Activated CD4-positive, alpha-beta T cell treated with anti-CD3 and anti-CD28 coated beads for 4 hours (primary cell): Measurements from ENCODE around the gene ERMAP.
A peak's percentile ranks its signal among the peaks of the same experiment; 100 is the strongest.
"Not testable (repeated sequence)": the region's sequence is repeated elsewhere in the genome, so short reads cannot be mapped to it uniquely, and the experiment has no call there.

Source experiments
- DNase-seq, 2 donors: peaks; one replicate each; pipeline ENCODE4 v3.0.0-alpha.2; 2020

ERMAP gene

DNA sequence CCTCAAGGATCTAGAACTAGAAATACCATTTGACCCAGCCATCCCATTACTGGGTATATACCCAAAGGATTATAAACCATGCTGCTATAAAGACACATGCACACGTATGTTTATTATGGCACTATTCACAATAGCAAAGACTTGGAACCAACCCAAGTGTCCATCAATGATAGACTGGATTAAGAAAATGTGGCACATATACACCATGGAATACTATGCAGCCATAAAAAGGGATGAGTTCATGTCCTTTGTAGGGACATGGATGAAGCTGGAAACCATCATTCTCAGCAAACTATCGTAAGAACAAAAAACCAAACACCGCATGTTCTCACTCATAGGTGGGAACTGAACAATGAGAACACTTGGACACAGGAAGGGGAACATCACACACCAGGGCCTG is 2.1 kb upstream of the ERMAP start:
- DNase-seq, result not testable (repeated sequence)

DNA sequence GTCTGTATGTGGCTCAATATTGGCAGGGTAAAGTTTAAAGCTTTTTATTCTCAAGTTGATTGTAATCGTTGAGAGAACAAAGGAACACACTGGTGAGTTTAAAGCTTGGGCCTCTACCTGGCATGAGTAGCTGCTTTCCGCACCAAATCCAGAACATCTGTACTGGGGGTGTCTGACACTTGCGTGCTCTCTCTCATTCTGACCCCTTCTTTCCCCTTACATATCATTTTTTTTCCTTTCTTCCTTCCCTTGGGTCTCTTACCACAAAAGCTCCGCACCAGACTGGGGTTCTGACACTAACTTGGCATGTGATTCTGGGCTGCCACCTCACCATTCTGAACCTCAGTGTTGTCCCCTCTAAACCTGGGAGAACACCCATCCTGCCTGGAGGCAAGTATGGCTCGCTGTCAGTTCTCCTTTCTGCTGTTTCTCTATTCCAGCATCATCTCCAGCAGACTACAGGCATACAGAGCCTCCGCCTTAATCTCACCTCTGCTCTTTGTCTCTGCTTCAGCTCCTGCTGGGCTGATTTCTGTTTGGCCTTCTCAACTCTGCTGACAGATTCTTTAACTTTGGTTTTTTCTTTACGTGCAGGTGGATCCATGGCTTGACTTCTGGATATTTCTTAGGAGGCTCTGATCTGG is 859 bp upstream of the ERMAP start:
- peak in 1 of 2 donors; percentile 5 for DNase-seq

DNA sequence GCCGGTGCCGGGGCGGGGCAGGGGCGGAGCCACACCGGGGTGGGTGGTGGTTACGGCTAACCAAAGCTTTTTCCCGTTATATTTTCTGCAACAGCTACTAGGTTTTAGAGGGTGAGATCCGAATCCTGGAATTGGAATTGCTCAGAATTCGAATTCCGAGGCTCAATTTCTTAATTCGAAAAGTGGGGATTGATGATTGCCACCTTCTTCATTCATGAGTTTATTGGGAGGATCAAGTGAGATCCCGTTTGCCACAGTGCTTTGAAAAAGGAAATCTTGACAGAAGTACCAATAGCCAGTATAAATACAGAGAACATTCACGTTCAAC is 482 bp downstream of the ERMAP start:
- no peak for DNase-seq

GRCh38 chr1:42817976-42818375 is 1.1 kb downstream of the ERMAP start:
- DNase-seq, result no peak

DNA sequence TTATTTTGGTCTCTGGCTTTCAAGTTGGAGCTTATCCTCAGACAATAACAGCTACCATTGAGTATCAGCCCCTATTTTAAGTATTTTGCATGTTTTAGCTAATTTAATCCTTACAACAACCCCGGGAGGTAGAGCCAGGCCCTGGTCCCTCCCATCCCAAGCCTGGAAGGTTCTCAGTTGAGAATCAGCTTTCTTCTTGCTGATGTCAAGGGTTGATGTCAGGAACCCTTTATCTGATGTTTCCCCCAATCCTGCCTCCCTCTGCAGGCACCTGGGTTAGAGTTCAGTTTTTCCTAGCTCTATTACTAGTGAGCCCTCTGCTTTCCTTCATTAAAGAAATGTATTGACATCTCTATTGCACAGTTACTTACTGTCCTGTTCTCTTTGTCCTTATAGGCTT is 3.9 kb downstream of the ERMAP start:
- no peak for DNase-seq

DNA sequence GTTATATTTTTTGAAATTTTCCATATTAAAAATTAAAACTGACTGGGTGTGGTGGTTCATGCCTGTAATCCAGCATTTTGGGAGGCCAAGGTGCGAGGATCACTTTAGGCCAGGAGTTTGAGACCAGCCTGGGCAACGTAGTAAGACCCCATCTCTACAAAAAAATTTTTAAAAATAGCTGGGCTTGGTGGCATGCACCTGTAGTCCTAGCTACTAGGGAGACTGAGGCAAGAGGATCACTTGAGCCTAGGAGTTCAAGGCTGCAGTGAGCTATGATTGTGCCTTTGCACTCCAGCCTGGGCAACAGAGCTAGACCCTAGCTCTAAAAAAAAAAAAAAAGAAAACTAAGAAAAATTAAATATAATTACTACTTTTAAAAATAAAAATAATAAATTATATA is 4.8 kb downstream of the ERMAP start:
- no peak for DNase-seq

GRCh38 chr1:42822800-42823392 is 6.0 kb downstream of the ERMAP start:
- DNase-seq, result no peak

GRCh38 chr1:42824481-42825035 is 7.6 kb downstream of the ERMAP start:
- DNase-seq, result no peak

GRCh38 chr1:42825036-42825851 is 8.3 kb downstream of the ERMAP start:
- DNase-seq, result no peak

DNA sequence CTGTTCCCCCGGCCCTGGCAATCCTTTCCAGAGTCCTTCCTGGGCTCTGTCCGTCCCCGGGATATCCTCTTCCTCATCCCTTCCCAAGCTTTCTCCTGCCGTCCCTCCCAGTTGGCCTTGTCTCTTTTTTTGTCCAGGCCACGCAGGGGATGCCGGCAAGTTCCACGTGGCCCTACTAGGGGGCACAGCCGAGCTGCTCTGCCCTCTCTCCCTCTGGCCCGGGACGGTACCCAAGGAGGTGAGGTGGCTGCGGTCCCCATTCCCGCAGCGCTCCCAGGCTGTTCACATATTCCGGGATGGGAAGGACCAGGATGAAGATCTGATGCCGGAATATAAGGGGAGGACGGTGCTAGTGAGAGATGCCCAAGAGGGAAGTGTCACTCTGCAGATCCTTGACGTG is 13.7 kb downstream of the ERMAP start:
- no peak for DNase-seq

DNA sequence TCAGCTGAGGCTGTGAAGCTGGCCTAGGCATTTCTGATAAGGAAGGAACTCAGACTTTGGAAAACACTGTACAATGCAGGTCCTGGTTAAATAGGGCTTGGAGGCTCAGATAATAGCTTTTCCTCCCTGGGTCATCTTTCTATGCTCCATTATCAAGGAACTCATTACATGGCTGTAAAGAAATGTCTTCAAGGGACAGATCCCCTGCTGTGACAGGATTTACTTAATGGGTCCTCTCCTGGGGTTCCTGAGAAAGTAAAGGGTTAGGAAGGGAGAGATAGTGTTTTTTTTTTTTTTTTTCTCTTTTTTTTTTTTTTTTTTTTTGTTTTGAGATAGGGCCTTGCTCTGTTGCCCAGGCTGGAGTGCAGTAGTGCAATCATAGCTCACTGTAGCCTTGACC is 14.4 kb downstream of the ERMAP start:
- no peak for DNase-seq

DNA sequence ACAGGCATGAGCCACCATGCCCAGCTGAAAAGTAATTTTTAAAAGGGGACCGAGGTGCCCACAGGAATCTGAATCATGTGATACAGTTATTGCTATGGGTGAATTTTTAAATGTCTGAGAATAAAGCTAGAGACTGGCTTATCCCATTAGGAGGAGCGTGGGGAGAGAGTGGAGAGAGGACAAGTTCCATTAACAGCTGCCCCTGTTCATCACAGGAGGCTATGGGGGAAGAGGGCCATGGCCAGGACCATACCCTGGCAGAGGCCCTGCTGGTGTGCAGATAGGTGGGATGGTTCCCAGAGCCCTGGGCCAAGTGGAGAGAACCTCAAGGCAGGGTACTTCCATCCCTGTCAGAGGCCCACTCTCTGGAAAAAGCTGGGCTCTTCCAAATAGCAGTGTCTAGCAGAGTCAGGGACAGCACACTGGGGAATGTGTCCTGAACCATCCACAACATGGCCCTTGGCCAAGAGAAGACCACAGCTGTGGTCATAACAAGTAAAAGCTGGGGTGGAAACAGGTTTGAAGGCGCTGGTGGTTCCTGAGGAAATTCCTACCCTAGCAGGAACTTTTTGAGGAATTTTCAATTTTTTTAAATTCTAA is 15.8 kb downstream of the ERMAP start:
- no peak for DNase-seq

DNA sequence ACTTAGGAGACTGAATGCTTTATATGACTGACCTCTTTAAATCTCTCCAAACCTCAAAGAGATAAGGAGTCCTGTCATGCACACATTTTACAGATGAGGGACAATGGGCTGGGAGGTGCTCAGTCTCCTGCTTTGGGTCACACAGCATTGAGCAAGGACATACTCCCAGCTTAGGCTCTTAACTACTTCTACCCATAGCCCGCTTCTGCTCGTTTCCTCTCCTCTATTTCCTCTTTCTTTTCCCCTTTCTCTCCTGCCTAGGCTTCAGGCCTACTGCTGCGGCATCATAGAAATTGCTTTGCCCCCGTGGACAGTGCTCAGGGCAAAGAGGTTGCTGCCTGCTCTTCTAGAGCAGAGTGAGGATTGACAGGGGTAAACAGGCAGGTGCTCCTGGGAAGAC is 17.1 kb downstream of the ERMAP start:
- DNase-seq, result no peak

- DNase-seq, result no peak
Measured at GRCh38 chr1:42834803-42835202, 17.9 kb downstream of the ERMAP start.

DNA sequence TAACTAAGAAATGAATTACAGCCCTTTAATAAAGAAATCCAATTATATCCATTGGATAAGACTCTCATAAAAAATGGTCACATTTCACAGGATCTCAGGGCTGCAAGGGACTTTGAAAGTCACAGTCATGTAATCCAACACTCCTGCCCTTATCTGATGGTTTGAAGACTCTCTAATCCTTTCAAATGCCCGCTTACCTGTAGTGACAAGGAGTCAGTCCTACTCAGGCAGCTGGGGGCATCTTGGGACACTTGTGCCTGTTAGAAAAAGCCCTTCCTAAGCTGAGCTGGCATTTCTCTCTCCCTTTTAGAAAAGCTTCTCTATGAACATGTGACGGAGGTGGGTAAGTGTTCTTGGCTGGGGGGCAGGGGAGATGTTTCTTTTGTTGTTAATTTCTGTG is 18.5 kb downstream of the ERMAP start:
- no peak for DNase-seq

- DNase-seq, result no peak
Measured at GRCh38 chr1:42837709-42838108, 20.8 kb downstream of the ERMAP start.

DNA sequence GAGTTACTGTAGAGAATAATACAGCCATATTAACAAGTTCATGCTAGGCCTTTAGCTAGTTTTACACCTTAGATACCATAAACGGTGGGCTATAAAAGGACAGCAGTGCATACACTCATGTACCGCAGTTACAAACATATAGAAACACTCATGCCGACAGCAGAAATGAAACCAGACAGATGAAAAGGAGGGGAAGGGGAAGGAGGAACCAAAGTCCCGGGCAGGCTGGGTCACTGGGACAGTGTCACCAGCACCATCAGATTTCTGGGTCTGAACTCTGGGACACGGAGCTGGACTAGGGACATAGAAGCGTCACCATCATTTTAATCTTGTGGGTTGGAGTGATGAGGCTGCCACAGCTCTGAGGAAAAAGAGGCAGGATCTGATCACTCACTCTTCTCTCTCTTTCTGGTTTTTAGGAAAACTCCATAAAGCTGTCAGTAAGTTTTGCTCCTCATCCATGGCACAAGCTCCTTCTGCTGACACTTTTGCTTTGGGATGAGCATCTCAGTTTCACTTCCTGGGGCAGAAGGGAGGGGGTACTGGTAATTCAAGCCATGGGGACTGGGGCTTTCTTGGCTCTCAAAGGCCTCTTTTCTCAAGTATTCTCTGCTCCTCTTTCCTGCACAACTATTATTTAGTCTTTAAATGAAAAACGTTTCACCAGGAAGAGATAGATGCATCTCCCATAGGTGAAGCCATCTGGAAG is 21.7 kb downstream of the ERMAP start:
- DNase-seq, result no peak

GRCh38 chr1:42841010-42841409 is 24.1 kb downstream of the ERMAP start:
- DNase-seq, result no peak

GRCh38 chr1:42841440-42842147 is 24.7 kb downstream of the ERMAP start:
- DNase-seq, result no peak

GRCh38 chr1:42844592-42845140 is 27.7 kb downstream of the ERMAP start:
- no peak for DNase-seq

- DNase-seq, result no peak
Measured at GRCh38 chr1:42845193-42845592, 28.3 kb downstream of the ERMAP start.

DNA sequence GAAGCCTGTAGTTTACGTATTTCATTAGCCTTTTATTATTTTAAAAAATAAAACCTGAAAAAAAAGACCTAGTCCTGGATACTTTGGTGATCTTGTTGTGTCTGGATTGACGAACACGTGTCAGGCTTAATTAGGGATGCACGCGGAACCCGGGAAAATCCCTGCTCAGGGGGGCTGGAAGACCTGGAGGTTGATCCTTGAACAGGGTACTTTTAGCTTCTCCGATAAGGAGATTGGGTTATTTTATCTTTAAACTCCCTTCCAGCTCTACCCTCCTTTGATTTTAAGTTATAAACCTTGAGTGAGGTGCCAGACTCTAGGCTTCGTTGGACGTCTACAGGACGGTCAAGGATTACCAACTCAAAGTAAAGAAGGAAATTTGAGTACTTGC is 28.9 kb downstream of the ERMAP start:
- no peak for DNase-seq
